ENCODE results near the gene DICER1. TPM values are rescaled to one million over a fixed set of nuclear protein-coding genes. Genes with fewer than 3 reads are reported as not detected.
"Not testable (repeated sequence)": the region's sequence is repeated elsewhere in the genome, so short reads cannot be mapped to it uniquely, and the experiment has no call there.

The DICER1 gene
- total RNA-seq, 1 donor from 2014 or later = 63.3 TPM

- no peak for TF ChIP-seq CTCF (IDR thresholded peaks at IDR 0.05)
- peaks cover 7% of the 10 kb centered on the region for H3K9me3 Mint-ChIP-seq (ENCODE audit: low read depth)
- H3K36me3 Mint-ChIP-seq (ENCODE audit: low read depth) = peaks cover 6% of the 10 kb centered on the region
- no peaks in the 10 kb centered on the region for H3K27me3 Mint-ChIP-seq (ENCODE audit: low read depth)
- H3K4me3 Mint-ChIP-seq (ENCODE audit: unreplicated experiment) = no peak overlapping the region
- peaks cover 34% of the 10 kb centered on the region for H3K4me1 Mint-ChIP-seq (ENCODE audit: low read depth)
- DNase-seq (ENCODE audit: low spot score) = no peak
- peak overlapping the region; percentile 64 for H3K27ac Mint-ChIP-seq (ENCODE audit: unreplicated experiment)
Observed at GRCh38 chr14:95184413-95184790, 27.1 kb upstream of the DICER1 start.

GRCh38 chr14:95183532-95184412 lies 26.4 kb upstream of the DICER1 start:
- Mint-ChIP-seq H3K36me3 (ENCODE audit: low read depth) (peaks cover 6% of the 10 kb centered on the region), H3K4me3 (ENCODE audit: unreplicated experiment) (no peak overlapping the region), H3K27ac (ENCODE audit: unreplicated experiment) (peak overlapping the region; percentile 64), H3K4me1 (ENCODE audit: low read depth) (peaks cover 32% of the 10 kb centered on the region), H3K9me3 (ENCODE audit: low read depth) (peaks cover 7% of the 10 kb centered on the region), H3K27me3 (ENCODE audit: low read depth) (no peaks in the 10 kb centered on the region)
- DNase-seq (ENCODE audit: low spot score) = no peak
- no peak for TF ChIP-seq CTCF (IDR thresholded peaks at IDR 0.05)

GRCh38 chr14:95183082-95183481 lies 25.8 kb upstream of the DICER1 start:
- no peak for TF ChIP-seq CTCF (IDR thresholded peaks at IDR 0.05)
- Mint-ChIP-seq H3K27ac (ENCODE audit: unreplicated experiment) (no peak overlapping the region), H3K4me1 (ENCODE audit: low read depth) (peaks cover 32% of the 10 kb centered on the region), H3K36me3 (ENCODE audit: low read depth) (peaks cover 2% of the 10 kb centered on the region), H3K27me3 (ENCODE audit: low read depth) (no peaks in the 10 kb centered on the region), H3K9me3 (ENCODE audit: low read depth) (peaks cover 2% of the 10 kb centered on the region), H3K4me3 (ENCODE audit: unreplicated experiment) (no peak overlapping the region)
- DNase-seq (ENCODE audit: low spot score) = no peak

GRCh38 chr14:95182379-95182778 lies 25.1 kb upstream of the DICER1 start:
- Mint-ChIP-seq H3K9me3 (ENCODE audit: low read depth) (no peaks in the 10 kb centered on the region), H3K27me3 (ENCODE audit: low read depth) (no peaks in the 10 kb centered on the region), H3K4me1 (ENCODE audit: low read depth) (peaks cover 32% of the 10 kb centered on the region), H3K36me3 (ENCODE audit: low read depth) (no peaks in the 10 kb centered on the region), H3K27ac (ENCODE audit: unreplicated experiment) (no peak overlapping the region), H3K4me3 (ENCODE audit: unreplicated experiment) (no peak overlapping the region)
- no peak for TF ChIP-seq CTCF (IDR thresholded peaks at IDR 0.05)
- DNase-seq (ENCODE audit: low spot score) = no peak

- Mint-ChIP-seq H3K9me3 (ENCODE audit: low read depth) (no peaks in the 10 kb centered on the region), H3K36me3 (ENCODE audit: low read depth) (no peaks in the 10 kb centered on the region), H3K27ac (ENCODE audit: unreplicated experiment) (no peak overlapping the region), H3K4me1 (ENCODE audit: low read depth) (peaks cover 29% of the 10 kb centered on the region), H3K27me3 (ENCODE audit: low read depth) (no peaks in the 10 kb centered on the region), H3K4me3 (ENCODE audit: unreplicated experiment) (no peak overlapping the region)
- DNase-seq (ENCODE audit: low spot score) = no peak
- TF ChIP-seq CTCF (IDR thresholded peaks at IDR 0.05) = no peak
Observed at GRCh38 chr14:95180966-95181741, 23.8 kb upstream of the DICER1 start.

GRCh38 chr14:95175670-95176069 lies 18.3 kb upstream of the DICER1 start:
- not testable (repeated sequence) for H3K27me3 Mint-ChIP-seq (ENCODE audit: low read depth); H3K27ac Mint-ChIP-seq (ENCODE audit: unreplicated experiment); H3K36me3 Mint-ChIP-seq (ENCODE audit: low read depth); H3K9me3 Mint-ChIP-seq (ENCODE audit: low read depth); H3K4me1 Mint-ChIP-seq (ENCODE audit: low read depth); DNase-seq (ENCODE audit: low spot score); H3K4me3 Mint-ChIP-seq (ENCODE audit: unreplicated experiment)
